HEK293T (cell line): ENCODE measurements around the gene PSMD9.

Experiments used
- CTCF ChIA-PET: fragments of 350-600 bp; formaldehyde crosslinking; extraction: SDS; loops from one replicate; lab custom pipeline; 2021; ENCODE audit warnings: antibody characterized with exemption, inconsistent platforms; lab: Yijun Ruan, JAX
- POLR2A ChIA-PET: fragments of 350-600 bp; formaldehyde crosslinking; extraction: SDS; loops from one replicate; lab custom pipeline; 2020; ENCODE audit warnings: antibody characterized with exemption, inconsistent platforms; lab: Yijun Ruan, JAX
- DNase-seq: peaks from one replicate; pipeline ENCODE4 v3.0.0; 2012; ENCODE audit warnings: mixed read lengths; ENCODE audit errors: extremely low spot score
- ARNT ChIP-seq: fragments of 450-650 bp; IDR thresholded peaks from 2 replicates; pipeline ENCODE4 v1.6.1; 2017; ENCODE audit warnings: mild to moderate bottlenecking
- BHLHE40 ChIP-seq: fragments of 450-650 bp; IDR thresholded peaks from 2 replicates; pipeline ENCODE4 v1.6.1; 2016; ENCODE audit warnings: mild to moderate bottlenecking, moderate library complexity, borderline replicate concordance
- CTBP1 ChIP-seq: fragments of 450-650 bp; IDR thresholded peaks from 2 replicates; pipeline ENCODE4 v1.6.1; 2016; ENCODE audit warnings: borderline replicate concordance
- ELF4 ChIP-seq: fragments of 450-650 bp; IDR thresholded peaks from 2 replicates; pipeline ENCODE4 v1.6.1; 2017; ENCODE audit warnings: antibody characterized with exemption
- FOXA1 ChIP-seq: fragments of 450-650 bp; IDR thresholded peaks from 2 replicates; pipeline ENCODE4 v1.6.1; 2016; ENCODE audit warnings: mild to moderate bottlenecking
- FOXK2 ChIP-seq: fragments of 450-650 bp; IDR thresholded peaks from 2 replicates; pipeline ENCODE4 v1.6.1; 2016; ENCODE audit warnings: mild to moderate bottlenecking
- FOXM1 ChIP-seq: fragments of 450-650 bp; IDR thresholded peaks from 2 replicates; pipeline ENCODE4 v1.6.1; 2017; ENCODE audit warnings: mild to moderate bottlenecking, borderline replicate concordance
- HDGF ChIP-seq: fragments of 450-650 bp; IDR thresholded peaks from 2 replicates; pipeline ENCODE4 v1.6.1; 2017; ENCODE audit warnings: antibody characterized with exemption, borderline replicate concordance
- L3MBTL2 ChIP-seq: fragments of 450-650 bp; conservative IDR thresholded peaks from 2 replicates; pipeline ENCODE4 v1.6.1; 2016; ENCODE audit warnings: mild to moderate bottlenecking
- LEF1 ChIP-seq: fragments of 450-650 bp; IDR thresholded peaks from 2 replicates; pipeline ENCODE4 v1.6.1; 2017; ENCODE audit warnings: mild to moderate bottlenecking, borderline replicate concordance
- NFRKB ChIP-seq: fragments of 450-650 bp; IDR thresholded peaks from 2 replicates; pipeline ENCODE4 v1.6.1; 2016; ENCODE audit warnings: mild to moderate bottlenecking, moderate library complexity
- PKNOX1 ChIP-seq: fragments of 450-650 bp; IDR thresholded peaks from 2 replicates; pipeline ENCODE4 v1.6.1; 2016
- SP1 ChIP-seq: fragments of 450-650 bp; IDR thresholded peaks from 2 replicates; pipeline ENCODE4 v1.6.1; 2017
- SUZ12 ChIP-seq: fragments of 450-650 bp; IDR thresholded peaks from 2 replicates; pipeline ENCODE4 v1.6.1; 2016; ENCODE audit warnings: mild to moderate bottlenecking
- TARDBP ChIP-seq: fragments of 450-650 bp; IDR thresholded peaks from 2 replicates; pipeline ENCODE4 v1.6.1; 2016
- ZNF384 ChIP-seq: fragments of 450-650 bp; IDR thresholded peaks from 2 replicates; pipeline ENCODE4 v1.6.1; 2016

PSMD9 gene

GRCh38 chr12:121933522-121934308, 45.1 kb downstream of the PSMD9 start:
- TF ChIP-seq FOXM1 (no peak), TARDBP (no peak), ZNF384 (no peak), FOXA1 (no peak), BHLHE40 (no peak), ARNT (no peak), L3MBTL2 (no peak), FOXK2 (no peak), HDGF (no peak), SUZ12 (no peak), NFRKB (no peak), SP1 (no peak), ELF4 (no peak), LEF1 (no peak), PKNOX1 (no peak), CTBP1 (no peak)
- no peak for DNase-seq
- POLR2A ChIA-PET: no interaction called here
- CTCF ChIA-PET: no interaction called here

GRCh38 chr12:121934309-121934664, 45.7 kb downstream of the PSMD9 start:
- DNase-seq: no peak
- no peak for TF ChIP-seq FOXM1
- POLR2A ChIA-PET: no interaction called here

GRCh38 chr12:121937654-121938053, 49.1 kb downstream of the PSMD9 start:
- TF ChIP-seq FOXM1 (no peak), BHLHE40 (no peak), SUZ12 (no peak), LEF1 (no peak), NFRKB (no peak), TARDBP (no peak), HDGF (no peak), FOXK2 (no peak), FOXA1 (no peak), ELF4 (no peak)
- no peak for DNase-seq
- CTCF ChIA-PET: no interaction called here
- POLR2A ChIA-PET: no interaction called here

More at GRCh38 chr12:121934309-121934664, 45.7 kb downstream of the PSMD9 start:
- CTCF ChIA-PET: interaction anchor here (0.6 kb wide), 1 partner anchor 69 kb away, joined by 3 read pairs; no protein-coding TSS in a partner anchor

GRCh38 chr12:121939186-121939585, 50.6 kb downstream of the PSMD9 start:
- POLR2A ChIA-PET: interaction anchor here (0.6 kb wide), 1 partner anchor 138 kb away, joined by 4 read pairs; no protein-coding TSS in a partner anchor
- CTCF ChIA-PET: no interaction called here
- no peak for TF ChIP-seq PKNOX1
- no peak for TF ChIP-seq FOXK2
- TF ChIP-seq NFRKB: no peak
- TF ChIP-seq BHLHE40: no peak
- TF ChIP-seq ARNT: no peak
- DNase-seq: no peak

GRCh38 chr12:121939992-121940766, 51.6 kb downstream of the PSMD9 start:
- no peak for DNase-seq
- CTCF ChIA-PET: no interaction called here
- no peak for TF ChIP-seq BHLHE40
- no peak for TF ChIP-seq FOXM1
- POLR2A ChIA-PET: no interaction called here

GRCh38 chr12:121942145-121942718, 53.6 kb downstream of the PSMD9 start:
- CTCF ChIA-PET: no interaction called here
- DNase-seq: no peak
- TF ChIP-seq TARDBP (no peak), SP1 (no peak), ARNT (no peak), FOXM1 (no peak), FOXA1 (no peak), PKNOX1 (no peak), BHLHE40 (no peak), L3MBTL2 (no peak), ZNF384 (no peak)
- POLR2A ChIA-PET: no interaction called here
